Measurements from ENCODE around the gene KDM4D.
A peak's percentile ranks its signal among the peaks of the same experiment; 100 is the strongest.

The KDM4D gene

GRCh38 chr11:94997437-94997836 lies 23.9 kb downstream of the KDM4D start:
- no peak overlapping the region for H3K27ac ChIP-seq (replicated peaks; ENCODE audit: low read length)
- no CpG with 5 or more reads among the region's 6 CpGs for WGBS, 2 donors (ENCODE audit: extremely low coverage in 2 of 2, insufficient read length in 2 of 2, insufficient replicate concordance in 1 of 2)
- no peak overlapping the region for H3K9ac ChIP-seq (ENCODE audit: low read depth, low read length, poor library complexity)
- H4K8ac ChIP-seq (ENCODE audit: low read depth, low read length), result no peak overlapping the region
- H3K4me1 ChIP-seq (ENCODE audit: control insufficient read depth in 2 of 2, insufficient read depth in 1 of 2, low read depth in 1 of 2, low read length in 2 of 2), result peaks cover 0 to 3% of the 10 kb centered on the region in 2 donors
- H3K4me2 ChIP-seq (ENCODE audit: insufficient read depth, low read length, poor library complexity, severe bottlenecking), result no peak overlapping the region
- no peak overlapping the region for H3K4ac ChIP-seq (ENCODE audit: low read length)
- no peak overlapping the region for H2BK15ac ChIP-seq (ENCODE audit: low read length)
- H3K36me3 ChIP-seq (replicated peaks in 1 of 2; ENCODE audit: control insufficient read depth in 2 of 2, insufficient read depth in 2 of 2, low read length in 2 of 2), result peaks cover 9 to 27% of the 10 kb centered on the region in 2 donors
- H4K91ac ChIP-seq (ENCODE audit: low read depth, low read length, poor library complexity), result no peak overlapping the region
- no peak overlapping the region for H2BK12ac ChIP-seq (ENCODE audit: low read length)
- no peak overlapping the region for H3K18ac ChIP-seq (ENCODE audit: low read length)
- no peak overlapping the region for H2BK5ac ChIP-seq (ENCODE audit: low read length)
- no peak overlapping the region for H2AK5ac ChIP-seq (ENCODE audit: low read depth, low read length)
- no peak for DNase-seq (ENCODE audit: low spot score)
- no peak overlapping the region for H3K23ac ChIP-seq (ENCODE audit: low read depth, low read length, poor library complexity)
- H3K9me3 ChIP-seq (replicated peaks in 1 of 2; ENCODE audit: control insufficient read depth in 2 of 2, insufficient read depth in 1 of 2, low read depth in 1 of 2, low read length in 2 of 2), result peaks cover 0 to 4% of the 10 kb centered on the region in 2 donors
- H2AFZ ChIP-seq (ENCODE audit: low read length), result no peak overlapping the region
- H3K79me1 ChIP-seq (ENCODE audit: low read depth, low read length), result peaks cover 1% of the 10 kb centered on the region
- H3K14ac ChIP-seq (ENCODE audit: low read length), result no peak overlapping the region
- no peak overlapping the region for H3K4me3 ChIP-seq (ENCODE audit: low read length in 2 of 2)
- H2BK120ac ChIP-seq (ENCODE audit: low read depth, low read length), result no peak overlapping the region
- no peaks in the 10 kb centered on the region for H3K27me3 ChIP-seq (ENCODE audit: control insufficient read depth in 3 of 3, insufficient read depth in 3 of 3, low read depth in 1 of 3, low read length in 3 of 3)

GRCh38 chr11:94998285-94998684 lies 24.8 kb downstream of the KDM4D start:
- H2BK15ac ChIP-seq (ENCODE audit: low read length), result no peak overlapping the region
- no peak overlapping the region for H3K4ac ChIP-seq (ENCODE audit: low read length)
- no peaks in the 10 kb centered on the region for H3K27me3 ChIP-seq (ENCODE audit: control insufficient read depth in 3 of 3, insufficient read depth in 3 of 3, low read depth in 1 of 3, low read length in 3 of 3)
- no peak overlapping the region for H3K14ac ChIP-seq (ENCODE audit: low read length)
- H2BK5ac ChIP-seq (ENCODE audit: low read length), result no peak overlapping the region
- no peak overlapping the region for H3K4me2 ChIP-seq (ENCODE audit: insufficient read depth, low read length, poor library complexity, severe bottlenecking)
- H2BK120ac ChIP-seq (ENCODE audit: low read depth, low read length), result no peak overlapping the region
- peaks cover 1% of the 10 kb centered on the region for H3K79me1 ChIP-seq (ENCODE audit: low read depth, low read length)
- peaks cover 9 to 27% of the 10 kb centered on the region in 2 donors for H3K36me3 ChIP-seq (replicated peaks in 1 of 2; ENCODE audit: control insufficient read depth in 2 of 2, insufficient read depth in 2 of 2, low read length in 2 of 2)
- no peaks in the 10 kb centered on the region for H3K4me1 ChIP-seq (ENCODE audit: control insufficient read depth in 2 of 2, insufficient read depth in 1 of 2, low read depth in 1 of 2, low read length in 2 of 2)
- peaks cover 0 to 4% of the 10 kb centered on the region in 2 donors for H3K9me3 ChIP-seq (replicated peaks in 1 of 2; ENCODE audit: control insufficient read depth in 2 of 2, insufficient read depth in 1 of 2, low read depth in 1 of 2, low read length in 2 of 2)
- H3K18ac ChIP-seq (ENCODE audit: low read length), result no peak overlapping the region
- DNase-seq (ENCODE audit: low spot score), result no peak
- H3K23ac ChIP-seq (ENCODE audit: low read depth, low read length, poor library complexity), result peak overlapping the region; percentile 45
- no peak overlapping the region for H3K9ac ChIP-seq (ENCODE audit: low read depth, low read length, poor library complexity)
- no peak overlapping the region for H4K91ac ChIP-seq (ENCODE audit: low read depth, low read length, poor library complexity)
- H2AK5ac ChIP-seq (ENCODE audit: low read depth, low read length), result no peak overlapping the region
- H4K8ac ChIP-seq (ENCODE audit: low read depth, low read length), result no peak overlapping the region
- no peak overlapping the region for H2BK12ac ChIP-seq (ENCODE audit: low read length)
- H3K27ac ChIP-seq (replicated peaks; ENCODE audit: low read length), result no peak overlapping the region
- H3K4me3 ChIP-seq (ENCODE audit: low read length in 2 of 2), result peak overlapping the region in 1 of 2 donors; percentile 48
- no CpG with 5 or more reads among the region's 13 CpGs for WGBS, 2 donors (ENCODE audit: extremely low coverage in 2 of 2, insufficient read length in 2 of 2, insufficient replicate concordance in 1 of 2)
- no peak overlapping the region for H2AFZ ChIP-seq (ENCODE audit: low read length)

- Histone ChIP-seq H2BK15ac (ENCODE audit: low read length) (no peak overlapping the region), H3K4me3 (ENCODE audit: low read length in 2 of 2) (no peak overlapping the region), H3K79me1 (ENCODE audit: low read depth, low read length) (no peaks in the 10 kb centered on the region)
Observed at GRCh38 chr11:95003716-95004115, 30.2 kb downstream of the KDM4D start.

GRCh38 chr11:95005642-95006041 lies 32.1 kb downstream of the KDM4D start:
- Histone ChIP-seq H2BK15ac (ENCODE audit: low read length) (no peak overlapping the region), H3K4me2 (ENCODE audit: insufficient read depth, low read length, poor library complexity, severe bottlenecking) (no peak overlapping the region), H3K18ac (ENCODE audit: low read length) (no peak overlapping the region), H3K4me1 (ENCODE audit: control insufficient read depth in 2 of 2, insufficient read depth in 1 of 2, low read depth in 1 of 2, low read length in 2 of 2) (no peaks in the 10 kb centered on the region), H3K27ac (replicated peaks; ENCODE audit: low read length) (no peak overlapping the region), H2AK5ac (ENCODE audit: low read depth, low read length) (no peak overlapping the region), H4K8ac (ENCODE audit: low read depth, low read length) (no peak overlapping the region), H3K4ac (ENCODE audit: low read length) (no peak overlapping the region), H3K9me3 (replicated peaks in 1 of 2; ENCODE audit: control insufficient read depth in 2 of 2, insufficient read depth in 1 of 2, low read depth in 1 of 2, low read length in 2 of 2) (no peaks in the 10 kb centered on the region), H2BK120ac (ENCODE audit: low read depth, low read length) (no peak overlapping the region), H3K9ac (ENCODE audit: low read depth, low read length, poor library complexity) (no peak overlapping the region), H3K27me3 (ENCODE audit: control insufficient read depth in 3 of 3, insufficient read depth in 3 of 3, low read depth in 1 of 3, low read length in 3 of 3) (peaks cover 0 to 4% (median 0%) of the 10 kb centered on the region in 3 experiments), H2BK5ac (ENCODE audit: low read length) (no peak overlapping the region), H3K36me3 (replicated peaks in 1 of 2; ENCODE audit: control insufficient read depth in 2 of 2, insufficient read depth in 2 of 2, low read length in 2 of 2) (no peaks in the 10 kb centered on the region), H3K23ac (ENCODE audit: low read depth, low read length, poor library complexity) (no peak overlapping the region), H3K4me3 (ENCODE audit: low read length in 2 of 2) (no peak overlapping the region), H4K91ac (ENCODE audit: low read depth, low read length, poor library complexity) (no peak overlapping the region), H2BK12ac (ENCODE audit: low read length) (no peak overlapping the region), H2AFZ (ENCODE audit: low read length) (no peak overlapping the region), H3K79me1 (ENCODE audit: low read depth, low read length) (no peaks in the 10 kb centered on the region), H3K14ac (ENCODE audit: low read length) (no peak overlapping the region)
- DNase-seq (ENCODE audit: low spot score), result no peak
- WGBS, 2 donors (ENCODE audit: extremely low coverage in 2 of 2, insufficient read length in 2 of 2, insufficient replicate concordance in 1 of 2), result no CpG with 5 or more reads among the region's 1 CpG

More at GRCh38 chr11:95003716-95004115, 30.2 kb downstream of the KDM4D start:
- no peak overlapping the region for H2AFZ ChIP-seq (ENCODE audit: low read length)
- H4K91ac ChIP-seq (ENCODE audit: low read depth, low read length, poor library complexity), result no peak overlapping the region
- no peak overlapping the region for H2BK12ac ChIP-seq (ENCODE audit: low read length)
- H3K23ac ChIP-seq (ENCODE audit: low read depth, low read length, poor library complexity), result no peak overlapping the region
- H3K27me3 ChIP-seq (ENCODE audit: control insufficient read depth in 3 of 3, insufficient read depth in 3 of 3, low read depth in 1 of 3, low read length in 3 of 3), result peaks cover 0 to 4% (median 0%) of the 10 kb centered on the region in 3 experiments
- H3K4me1 ChIP-seq (ENCODE audit: control insufficient read depth in 2 of 2, insufficient read depth in 1 of 2, low read depth in 1 of 2, low read length in 2 of 2), result no peaks in the 10 kb centered on the region
- no peak overlapping the region for H3K14ac ChIP-seq (ENCODE audit: low read length)
- H3K27ac ChIP-seq (replicated peaks; ENCODE audit: low read length), result no peak overlapping the region
- H3K36me3 ChIP-seq (replicated peaks in 1 of 2; ENCODE audit: control insufficient read depth in 2 of 2, insufficient read depth in 2 of 2, low read length in 2 of 2), result peaks cover 1 to 8% of the 10 kb centered on the region in 2 donors
- H3K4me2 ChIP-seq (ENCODE audit: insufficient read depth, low read length, poor library complexity, severe bottlenecking), result no peak overlapping the region
- H2AK5ac ChIP-seq (ENCODE audit: low read depth, low read length), result no peak overlapping the region
- no peaks in the 10 kb centered on the region for H3K9me3 ChIP-seq (replicated peaks in 1 of 2; ENCODE audit: control insufficient read depth in 2 of 2, insufficient read depth in 1 of 2, low read depth in 1 of 2, low read length in 2 of 2)
- H4K8ac ChIP-seq (ENCODE audit: low read depth, low read length), result no peak overlapping the region
- no peak overlapping the region for H2BK5ac ChIP-seq (ENCODE audit: low read length)
- H3K9ac ChIP-seq (ENCODE audit: low read depth, low read length, poor library complexity), result no peak overlapping the region
- DNase-seq (ENCODE audit: low spot score), result no peak
- no peak overlapping the region for H2BK120ac ChIP-seq (ENCODE audit: low read depth, low read length)
- no peak overlapping the region for H3K18ac ChIP-seq (ENCODE audit: low read length)
- H3K4ac ChIP-seq (ENCODE audit: low read length), result no peak overlapping the region
